GOT3 (cell line): ENCODE data around the gene BCKDK.
A peak's percentile ranks its signal among the peaks of the same experiment; 100 is the strongest.
"Not testable (repeated sequence)": the region's sequence is repeated elsewhere in the genome, so short reads cannot be mapped to it uniquely, and the experiment has no call there.

ENCODE experiments used
- DNase-seq: peaks from one replicate; lab custom pipeline; 2025; ENCODE audit warnings: mixed read lengths; lab: John Stamatoyannopoulos, UW

The BCKDK gene

GRCh38 chr16:31142109-31143010 is 34.2 kb downstream of the BCKDK start:
- DNase-seq = peak; percentile 95

DNA sequence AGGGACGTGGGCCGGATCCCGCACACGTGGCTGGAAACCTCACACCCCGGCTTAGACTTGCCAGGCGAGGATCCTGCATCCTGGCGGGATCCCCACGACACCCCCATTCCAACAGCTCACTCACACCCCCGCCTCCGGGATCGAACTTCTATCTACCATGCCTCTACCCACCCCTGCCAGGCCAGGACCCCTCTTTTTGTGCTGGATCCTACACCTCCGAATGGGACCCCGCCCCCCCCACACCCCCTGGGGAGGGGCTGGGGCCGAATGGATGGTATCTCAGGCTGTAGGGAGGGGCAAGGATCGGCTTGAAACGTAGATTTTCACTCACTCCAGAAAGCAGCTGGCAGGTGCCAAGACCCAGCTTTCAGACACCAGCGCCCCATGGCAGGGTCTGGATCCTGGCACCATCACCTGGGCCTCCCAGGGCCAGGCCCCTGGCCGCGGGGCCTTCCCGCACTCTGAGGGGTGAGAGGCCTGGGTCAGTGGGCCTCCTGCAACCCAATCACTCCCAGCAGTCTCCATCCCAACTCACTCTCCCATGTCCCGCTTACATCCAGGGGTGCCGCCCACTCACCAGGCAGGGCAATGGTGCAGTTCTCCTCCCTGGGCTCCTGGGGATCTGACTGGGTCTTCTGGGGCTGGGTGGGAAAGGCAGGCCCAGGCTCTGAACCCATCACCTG is 35.0 kb downstream of the BCKDK start:
- no peak for DNase-seq

- DNase-seq = no peak
These were observed 35.5 kb downstream of the BCKDK start for GRCh38 chr16:31143694-31144148.

GRCh38 chr16:31144418-31144817 is 36.2 kb downstream of the BCKDK start:
- DNase-seq = not testable (repeated sequence)

- DNase-seq = no peak
These were observed 37.3 kb downstream of the BCKDK start for GRCh38 chr16:31145398-31145990.

GRCh38 chr16:31147574-31147973 is 39.4 kb downstream of the BCKDK start:
- DNase-seq = no peak

DNA sequence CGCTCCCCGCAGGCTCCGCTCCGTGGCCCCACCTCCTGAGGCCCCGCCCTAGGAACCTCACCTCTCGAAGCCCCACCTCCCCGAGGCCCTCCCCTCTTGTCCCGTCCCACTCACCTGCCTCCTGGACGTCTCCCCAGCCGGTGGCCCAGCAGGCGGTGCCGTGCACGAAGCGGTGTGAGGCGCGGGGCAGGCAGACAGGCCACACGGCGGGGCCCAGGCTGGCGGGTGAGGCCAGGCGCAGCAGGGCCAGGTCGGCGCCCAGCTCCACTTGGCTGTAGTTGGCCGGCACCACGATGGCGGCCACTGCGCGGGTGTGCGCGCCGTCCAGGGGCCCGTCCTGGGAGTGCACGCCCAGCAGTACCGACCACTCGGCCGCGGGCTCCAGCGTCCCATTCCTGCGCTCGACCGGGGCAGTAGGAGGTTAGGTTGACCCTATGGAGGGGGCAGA is 40.1 kb downstream of the BCKDK start:
- DNase-seq = no peak

DNA sequence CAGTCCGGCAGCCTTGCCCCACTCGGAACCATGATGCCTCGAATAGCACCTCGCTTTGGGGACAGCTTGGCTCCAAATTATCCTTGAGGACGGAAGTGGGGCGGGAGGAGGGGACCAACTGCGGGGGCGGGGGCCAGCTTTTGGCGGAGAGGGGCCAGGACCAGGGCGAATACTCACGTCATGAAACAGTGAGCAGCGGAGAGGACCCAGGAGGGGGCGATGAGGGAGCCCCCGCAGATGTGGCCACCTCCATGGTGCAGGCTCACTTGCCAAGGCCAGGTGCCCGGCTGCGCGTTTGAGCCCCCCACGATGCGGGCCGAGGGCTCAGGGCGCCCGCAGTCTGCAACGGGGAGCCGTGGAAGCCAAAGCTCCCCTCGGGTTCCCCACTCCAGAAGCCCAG is 40.7 kb downstream of the BCKDK start:
- DNase-seq = no peak

DNA sequence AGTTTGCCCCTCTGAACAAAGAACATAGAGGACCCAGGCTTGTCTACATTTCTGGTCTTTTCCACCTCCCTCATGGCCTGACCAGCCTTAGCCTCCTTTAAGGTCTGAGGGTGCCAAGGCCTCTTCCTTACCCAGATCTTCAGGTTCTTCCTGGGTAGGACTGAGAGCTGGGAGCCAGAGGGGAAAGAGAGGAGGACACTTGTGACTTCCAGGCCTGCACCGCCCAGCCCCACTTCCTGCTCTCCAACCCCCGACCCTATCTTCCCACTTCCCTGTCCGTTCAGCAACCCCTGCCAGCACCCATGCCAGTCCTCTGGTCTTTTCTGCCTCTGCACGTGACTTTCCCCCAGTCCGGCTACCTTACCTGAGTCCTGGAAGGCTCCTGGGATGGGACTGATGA is 41.1 kb downstream of the BCKDK start:
- no peak for DNase-seq

GRCh38 chr16:31149894-31150890 is 42.0 kb downstream of the BCKDK start, which contains the start of gene PRSS36:
PRSS36 (minus strand) TSS chr16:31150066; CDS start chr16:31150035, 31 bp downstream.
- DNase-seq = no peak

GRCh38 chr16:31150976-31151375 is 42.8 kb downstream of the BCKDK start:
- DNase-seq = not testable (repeated sequence)

- DNase-seq = no peak
These were observed 49.0 kb downstream of the BCKDK start for GRCh38 chr16:31157136-31157535.
